ENCODE measurements around the gene MYH9.
A peak's percentile ranks its signal among the peaks of the same experiment; 100 is the strongest.
"Not testable (repeated sequence)": the region's sequence is repeated elsewhere in the genome, so short reads cannot be mapped to it uniquely, and the experiment has no call there.

MYH9 gene

GRCh38 chr22:36413022-36413775, 25.4 kb upstream of the MYH9 start:
- DNase-seq: no peak

- no peak for DNase-seq
These were observed 24.0 kb upstream of the MYH9 start for GRCh38 chr22:36411589-36412258.

- DNase-seq: peak; percentile 37
These were observed 22.4 kb upstream of the MYH9 start for GRCh38 chr22:36409911-36410756.

- DNase-seq: not testable (repeated sequence)
These were observed 21.8 kb upstream of the MYH9 start for GRCh38 chr22:36409554-36409910.

- no peak for DNase-seq
These were observed 21.3 kb upstream of the MYH9 start for GRCh38 chr22:36409056-36409455.

- no peak for DNase-seq
These were observed 19.0 kb upstream of the MYH9 start for GRCh38 chr22:36406721-36407120.

GRCh38 chr22:36405671-36406538, 18.1 kb upstream of the MYH9 start:
- DNase-seq: peak; percentile 26

- DNase-seq: no peak
These were observed 17.5 kb upstream of the MYH9 start for GRCh38 chr22:36405221-36405661.

- DNase-seq: no peak
These were observed 16.7 kb upstream of the MYH9 start for GRCh38 chr22:36404446-36404845.

- DNase-seq: no peak
These were observed 11.7 kb upstream of the MYH9 start for GRCh38 chr22:36399472-36399778.

- no peak for DNase-seq
These were observed 11.1 kb upstream of the MYH9 start for GRCh38 chr22:36398601-36399471.

GRCh38 chr22:36397131-36398093, 9.6 kb upstream of the MYH9 start:
- DNase-seq: no peak

GRCh38 chr22:36395915-36396314, 8.1 kb upstream of the MYH9 start:
- DNase-seq: no peak

GRCh38 chr22:36395055-36395849, 7.5 kb upstream of the MYH9 start:
- no peak for DNase-seq

GRCh38 chr22:36391638-36392037, 3.9 kb upstream of the MYH9 start:
- no peak for DNase-seq

GRCh38 chr22:36389122-36389521, 1.4 kb upstream of the MYH9 start:
- DNase-seq: not testable (repeated sequence)

GRCh38 chr22:36387709-36387958, 133 bp downstream of the MYH9 start:
- DNase-seq: no peak

- DNase-seq: no peak
These were observed 663 bp downstream of the MYH9 start for GRCh38 chr22:36386900-36387708.

GRCh38 chr22:36386351-36386899, 1.3 kb downstream of the MYH9 start:
- DNase-seq: no peak
